ENCODE results near the gene SPNS3. TPM values are rescaled to one million over a fixed set of nuclear protein-coding genes. Genes with fewer than 3 reads are reported as not detected.

The SPNS3 gene
- total RNA-seq (2022; extraction: Qiagen RNA extraction), result 0.06 to 0.23 TPM (median 0.07 TPM) in 3 of 5 replicates, not detected in the others

GRCh38 chr17:4433515-4434031 is at the start of gene SPNS3:
Gene SPNS3, plus strand, starts transcription at chr17:4433940. Its CDS starts 28 bp downstream, at chr17:4433968.

DNA sequence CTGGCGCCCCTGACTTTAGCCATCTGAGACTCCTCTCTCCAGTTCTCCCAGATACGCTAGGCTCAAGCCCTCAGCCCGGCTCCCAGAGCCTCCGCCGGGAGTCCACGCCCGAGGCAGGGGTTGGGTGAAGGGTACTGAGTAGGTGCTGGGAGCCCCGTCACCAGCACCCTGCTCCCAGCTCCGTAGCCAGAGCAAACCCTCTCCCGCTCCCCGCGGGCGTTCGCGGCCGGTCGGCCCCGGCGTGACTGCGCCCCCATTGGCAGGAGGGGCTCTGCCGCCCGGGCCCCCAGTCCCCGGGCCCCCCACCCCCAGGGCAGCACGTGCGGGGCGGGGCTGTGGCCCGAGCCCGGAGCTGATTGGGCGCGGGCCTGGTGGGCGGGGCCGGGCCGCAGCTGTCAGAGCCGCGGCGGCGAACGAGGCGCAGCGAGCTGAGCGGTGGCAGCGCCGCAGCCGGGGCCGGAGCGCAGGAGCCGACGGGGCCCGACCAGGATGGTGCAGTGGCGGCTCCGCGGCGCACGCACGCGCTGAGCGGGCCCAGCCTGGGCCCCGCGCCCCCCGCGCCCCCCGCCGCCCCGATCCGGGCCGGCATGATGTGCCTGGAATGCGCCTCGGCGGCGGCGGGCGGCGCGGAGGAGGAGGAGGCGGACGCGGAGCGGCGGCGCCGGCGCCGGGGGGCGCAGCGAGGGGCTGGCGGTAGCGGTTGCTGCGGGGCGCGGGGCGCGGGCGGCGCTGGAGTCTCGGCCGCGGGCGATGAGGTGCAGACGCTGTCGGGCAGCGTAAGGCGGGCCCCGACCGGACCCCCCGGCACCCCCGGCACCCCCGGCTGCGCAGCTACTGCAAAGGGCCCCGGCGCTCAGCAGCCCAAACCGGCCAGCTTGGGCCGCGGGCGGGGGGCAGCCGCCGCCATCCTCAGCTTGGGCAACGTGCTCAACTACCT is 65.0 kb downstream of the SPNS3 start, which contains the start of gene SPNS2:
TSS of gene SPNS2 (plus strand) at position 421 of the 937 bp plus-strand sequence. CDS start at position 588, 167 bp downstream.

Other genes with a start within 250 kb of the SPNS3 start
- 27.5 to 36.1 TPM (median 33.2 TPM) in 5 replicates for gene ANKFY1, start 170.0 kb upstream of the SPNS3 start, total RNA-seq (2022; extraction: Qiagen RNA extraction)
- gene UBE2G1, start 67.3 kb upstream of the SPNS3 start, total RNA-seq (2022; extraction: Qiagen RNA extraction), result 81.5 to 94.8 TPM (median 87.8 TPM) in 5 replicates
- gene SPNS2, start 64.9 kb downstream of the SPNS3 start, total RNA-seq (2022; extraction: Qiagen RNA extraction), result 7.3 to 14.4 TPM (median 12.0 TPM) in 5 replicates
- gene MYBBP1A, start 121.4 kb downstream of the SPNS3 start, total RNA-seq (2022; extraction: Qiagen RNA extraction), result 89.4 to 115 TPM (median 113 TPM) in 5 replicates
- gene GGT6, start 126.6 kb downstream of the SPNS3 start, total RNA-seq (2022; extraction: Qiagen RNA extraction), result not detected in 5 replicates
- gene SMTNL2, start 150.6 kb downstream of the SPNS3 start, total RNA-seq (2022; extraction: Qiagen RNA extraction), result 0.36 to 0.87 TPM (median 0.57 TPM) in 5 replicates
- 0.06 to 0.20 TPM (median 0.12 TPM) in 5 replicates for gene ALOX15, start 207.7 kb downstream of the SPNS3 start, total RNA-seq (2022; extraction: Qiagen RNA extraction)